ENCODE data around the gene LRRTM1.

DNA sequence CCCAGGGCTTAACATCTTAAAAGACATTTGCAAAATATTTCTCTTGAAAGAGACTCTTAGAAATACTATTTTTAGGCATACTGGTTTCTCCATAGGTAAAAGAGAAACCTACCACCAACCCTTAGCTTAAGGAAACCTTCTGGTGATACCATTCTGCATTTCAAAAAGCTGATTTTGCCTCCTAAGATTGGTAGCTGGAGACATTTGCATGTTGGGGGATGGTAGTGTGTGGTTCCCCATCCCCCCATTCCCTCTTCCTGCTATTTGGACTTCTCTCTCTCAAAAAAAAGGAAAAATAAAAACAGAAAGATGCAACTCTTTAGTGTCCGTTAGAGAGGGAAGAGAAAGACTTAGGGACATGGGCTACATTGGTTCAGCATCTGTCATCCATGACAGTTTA, 4.2 kb downstream of the LRRTM1 start:
- TF ChIP-seq, protein P1, sequence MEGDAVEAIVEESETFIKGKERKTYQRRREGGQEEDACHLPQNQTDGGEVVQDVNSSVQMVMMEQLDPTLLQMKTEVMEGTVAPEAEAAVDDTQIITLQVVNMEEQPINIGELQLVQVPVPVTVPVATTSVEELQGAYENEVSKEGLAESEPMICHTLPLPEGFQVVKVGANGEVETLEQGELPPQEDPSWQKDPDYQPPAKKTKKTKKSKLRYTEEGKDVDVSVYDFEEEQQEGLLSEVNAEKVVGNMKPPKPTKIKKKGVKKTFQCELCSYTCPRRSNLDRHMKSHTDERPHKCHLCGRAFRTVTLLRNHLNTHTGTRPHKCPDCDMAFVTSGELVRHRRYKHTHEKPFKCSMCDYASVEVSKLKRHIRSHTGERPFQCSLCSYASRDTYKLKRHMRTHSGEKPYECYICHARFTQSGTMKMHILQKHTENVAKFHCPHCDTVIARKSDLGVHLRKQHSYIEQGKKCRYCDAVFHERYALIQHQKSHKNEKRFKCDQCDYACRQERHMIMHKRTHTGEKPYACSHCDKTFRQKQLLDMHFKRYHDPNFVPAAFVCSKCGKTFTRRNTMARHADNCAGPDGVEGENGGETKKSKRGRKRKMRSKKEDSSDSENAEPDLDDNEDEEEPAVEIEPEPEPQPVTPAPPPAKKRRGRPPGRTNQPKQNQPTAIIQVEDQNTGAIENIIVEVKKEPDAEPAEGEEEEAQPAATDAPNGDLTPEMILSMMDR (IDR thresholded peaks at IDR 0.05; ENCODE audit: poor library complexity, severe bottlenecking), result no peak
- TF ChIP-seq EZH2 (IDR thresholded peaks at IDR 0.05; ENCODE audit: borderline replicate concordance, insufficient read depth, low read length, poor library complexity, severe bottlenecking) (no peak), RAD21 (conservative IDR thresholded peaks at IDR 0.05) (no peak), TAF1 (IDR thresholded peaks at IDR 0.05; ENCODE audit: low read depth) (no peak), MXI1 (conservative IDR thresholded peaks at IDR 0.05; ENCODE audit: poor library complexity, severe bottlenecking) (no peak), POLR2AphosphoS5 (IDR thresholded peaks at IDR 0.05) (no peak)
